SK-N-SH treated with all-trans-retinoic acid at 6 μM for 48 hours (cell line): Measurements from ENCODE around the gene MYCBPAP.

Experiments used
- ATAC-seq: fragments of 200-7000 bp; cut with Tn5 transposase; 3 replicates; pipeline ENCODE4 v1.9.1; 2020; ENCODE audit warnings: mild to moderate bottlenecking, moderate library complexity
- ARNTL ChIP-seq: fragments of 450-650 bp; formaldehyde crosslinking; IDR thresholded peaks from 2 replicates; pipeline ENCODE4 v1.5.0; 2020; ENCODE audit warnings: low read depth, mild to moderate bottlenecking, moderate library complexity, borderline replicate concordance
- BACH2 ChIP-seq: fragments of 250-450 bp; sonication (Bioruptor Pico); IDR thresholded peaks from 2 replicates; pipeline ENCODE4 v1.9.0; 2021; ENCODE audit warnings: mild to moderate bottlenecking, borderline replicate concordance
- CREB5 ChIP-seq: fragments of 250-450 bp; sonication (Bioruptor Pico); IDR thresholded peaks from 2 replicates; pipeline ENCODE4 v1.5.1; 2020; ENCODE audit warnings: low read depth, mild to moderate bottlenecking, moderate library complexity
- CSDC2 ChIP-seq: fragments of 250-450 bp; sonication (Bioruptor Pico); IDR thresholded peaks from 2 replicates; pipeline ENCODE4 v1.5.0; 2020; ENCODE audit warnings: mild to moderate bottlenecking, moderate library complexity
- CSRNP3 ChIP-seq: fragments of 250-450 bp; sonication (Bioruptor Pico); IDR thresholded peaks from 2 replicates; pipeline ENCODE4 v1.5.1; 2021; ENCODE audit warnings: mild to moderate bottlenecking, moderate library complexity
- ESRRG ChIP-seq: fragments of 250-450 bp; sonication (Bioruptor Pico); IDR thresholded peaks from 2 replicates; pipeline ENCODE4 v1.6.1; 2021; ENCODE audit warnings: mild to moderate bottlenecking
- GLIS3 ChIP-seq: fragments of 250-450 bp; sonication (Bioruptor Pico); IDR thresholded peaks from 2 replicates; pipeline ENCODE4 v1.5.0; 2020; ENCODE audit warnings: mild to moderate bottlenecking, moderate library complexity
- OSR1 ChIP-seq: fragments of 250-450 bp; sonication (Bioruptor Pico); IDR thresholded peaks from 2 replicates; pipeline ENCODE4 v1.8.0; 2022; ENCODE audit warnings: moderate library complexity, mild to moderate bottlenecking, inconsistent platforms
- POU6F1 ChIP-seq: fragments of 250-450 bp; sonication (Bioruptor Pico); IDR thresholded peaks from 2 replicates; pipeline ENCODE4 v1.8.0; 2021; ENCODE audit warnings: low read depth, mild to moderate bottlenecking, moderate library complexity, borderline replicate concordance
- PPARA ChIP-seq: fragments of 250-450 bp; sonication (Bioruptor Pico); IDR thresholded peaks from 2 replicates; pipeline ENCODE4 v1.5.0; 2020; ENCODE audit warnings: mild to moderate bottlenecking, borderline replicate concordance
- RARB ChIP-seq: fragments of 250-450 bp; sonication (Bioruptor Pico); IDR thresholded peaks from 2 replicates; pipeline ENCODE4 v1.8.0; 2021; ENCODE audit warnings: mild to moderate bottlenecking, moderate library complexity
- SNAI2 ChIP-seq: fragments of 250-450 bp; sonication (Bioruptor Pico); IDR thresholded peaks from 2 replicates; pipeline ENCODE4 v1.5.0; 2020; ENCODE audit warnings: mild to moderate bottlenecking, moderate library complexity
- TCF4 ChIP-seq: fragments of 250-450 bp; sonication (Bioruptor Pico); IDR thresholded peaks from 2 replicates; pipeline ENCODE4 v1.8.0; 2021; ENCODE audit warnings: mild to moderate bottlenecking, moderate library complexity, borderline replicate concordance
- TOX ChIP-seq: fragments of 250-450 bp; sonication (Bioruptor Pico); IDR thresholded peaks from 2 replicates; pipeline ENCODE4 v1.8.0; 2021; ENCODE audit warnings: mild to moderate bottlenecking, moderate library complexity, borderline replicate concordance
- TSHZ2 ChIP-seq: fragments of 250-450 bp; sonication (Bioruptor Pico); IDR thresholded peaks from 2 replicates; pipeline ENCODE4 v1.5.0; 2020; ENCODE audit warnings: mild to moderate bottlenecking, moderate library complexity
- ZFP3 ChIP-seq: fragments of 250-450 bp; sonication (Bioruptor Pico); IDR thresholded peaks from 2 replicates; pipeline ENCODE4 v1.5.0; 2020; ENCODE audit warnings: mild to moderate bottlenecking, moderate library complexity
- ZFP30 ChIP-seq: fragments of 450-650 bp; formaldehyde crosslinking; IDR thresholded peaks from 2 replicates; pipeline ENCODE4 v1.5.0; 2022; ENCODE audit warnings: mild to moderate bottlenecking, moderate library complexity
- ZNF565 ChIP-seq: fragments of 450-650 bp; formaldehyde crosslinking; conservative IDR thresholded peaks from 2 replicates; pipeline ENCODE4 v1.5.0; 2020; ENCODE audit warnings: low read depth, mild to moderate bottlenecking, moderate library complexity
- ZNF70 ChIP-seq: fragments of 450-650 bp; formaldehyde crosslinking; IDR thresholded peaks from 2 replicates; pipeline ENCODE4 v1.5.0; 2020; ENCODE audit warnings: mild to moderate bottlenecking, moderate library complexity
- ZNF8 ChIP-seq: fragments of 450-650 bp; formaldehyde crosslinking; IDR thresholded peaks from 2 replicates; pipeline ENCODE4 v1.5.0; 2020; ENCODE audit warnings: mild to moderate bottlenecking, moderate library complexity

MYCBPAP gene

GRCh38 chr17:50514388-50514787, 6.1 kb downstream of the MYCBPAP start:
- TF ChIP-seq TOX (CRISPR knock-in tag) (no peak), ZNF8 (CRISPR knock-in tag) (no peak), SNAI2 (CRISPR knock-in tag) (no peak), ZFP3 (CRISPR knock-in tag) (no peak), OSR1 (CRISPR knock-in tag) (no peak), CSDC2 (CRISPR knock-in tag) (no peak), ESRRG (CRISPR knock-in tag) (no peak), TCF4 (CRISPR knock-in tag) (no peak), CREB5 (CRISPR knock-in tag) (no peak), RARB (CRISPR knock-in tag) (no peak)
- no peak for ATAC-seq

- no peak for TF ChIP-seq ZFP30 (CRISPR knock-in tag)
- no peak for TF ChIP-seq ZNF8 (CRISPR knock-in tag)
- TF ChIP-seq ARNTL (CRISPR knock-in tag) = no peak
- no peak for TF ChIP-seq PPARA (CRISPR knock-in tag)
- no peak for TF ChIP-seq CSDC2 (CRISPR knock-in tag)
- TF ChIP-seq BACH2 (CRISPR knock-in tag) = no peak
- TF ChIP-seq GLIS3 (CRISPR knock-in tag) = no peak
- TF ChIP-seq CREB5 (CRISPR knock-in tag) = no peak
- TF ChIP-seq ZFP3 (CRISPR knock-in tag) = no peak
- TF ChIP-seq TSHZ2 = no peak
- peak; percentile 15; the same call in 1 of the 3 replicates for ATAC-seq
Observed at GRCh38 chr17:50514936-50515702, 6.9 kb downstream of the MYCBPAP start.

- ATAC-seq = no peak
- TF ChIP-seq ZNF70 = no peak
Observed at GRCh38 chr17:50517011-50517410, 8.8 kb downstream of the MYCBPAP start.

GRCh38 chr17:50517504-50518383, 9.5 kb downstream of the MYCBPAP start:
- ATAC-seq = no peak
- TF ChIP-seq BACH2 (CRISPR knock-in tag) (no peak), TCF4 (CRISPR knock-in tag) (no peak), POU6F1 (CRISPR knock-in tag) (no peak), TSHZ2 (no peak), ARNTL (CRISPR knock-in tag) (no peak), ZNF565 (no peak), TOX (CRISPR knock-in tag) (no peak), SNAI2 (CRISPR knock-in tag) (no peak), CSRNP3 (no peak), RARB (CRISPR knock-in tag) (no peak), ZNF70 (no peak), PPARA (CRISPR knock-in tag) (no peak)
